K562 (cell line): ENCODE results near the gene ULK3. TPM values are rescaled to one million over a fixed set of nuclear protein-coding genes. Genes with fewer than 3 reads are reported as not detected.

ENCODE experiments used
- CAMTA2 ChIP-seq: fragments of 250-450 bp; sonication (Bioruptor Pico); conservative IDR thresholded peaks from 2 replicates; pipeline ENCODE4 v1.5.1; 2022
- CEBPZ ChIP-seq: fragments of 150-350 bp; IDR thresholded peaks from 2 replicates; pipeline ENCODE4 v1.6.1; 2014; ENCODE audit warnings: low read depth, mild to moderate bottlenecking, low read length, borderline replicate concordance
- ZFP91 ChIP-seq: sonication (generic); formaldehyde crosslinking; IDR thresholded peaks from 2 replicates; pipeline ENCODE4 v1.8.0; 2022; ENCODE audit warnings: mild to moderate bottlenecking, missing genetic modification reagents
- polyA plus RNA-seq, 8 experiments: library from polyadenylated mRNA; depleted of rRNA in 4 of 8; stranded (reverse) in 5 of 8; unstranded in 3 of 8; fragments of >200 nt; fragmentation: Nextera tagmentation in 2 of 8; fragmentation: Illumina TruSeq in 1 of 8; extraction: Ambion mirVana in 2 of 8; extraction: Trizol in 1 of 8; gene quantifications; 2 replicates each; pipeline versions ENCODE4 v1.2.1 to v1.2.3, GENCODE V29; 2011 to 2014; ENCODE audit warnings: inconsistent platforms in 1 of 8, missing spikeins in 1 of 8
- total RNA-seq, 7 experiments: library from RNA; depleted of rRNA in 6 of 7; stranded (reverse); fragments of >200 nt in 6 of 7; fragmentation: Illumina TruSeq in 2 of 7; extraction: Trizol in 2 of 7; gene quantifications; 2 replicates each; pipeline versions ENCODE4 v1.2.1 to v1.2.3, GENCODE V29; 2011 to 2021; ENCODE audit warnings: low replicate concordance in 1 of 7
- TF ChIP-seq, protein P1 (sequence below): fragments of 450-650 bp; IDR thresholded peaks from 2 replicates; pipeline ENCODE4 v1.7.0; 2016; ENCODE audit warnings: borderline replicate concordance

The ULK3 gene
- total and polyA plus RNA-seq, 9 of the 15 experiments (the other 6 are each of a cell fraction or from before 2014, with no cell fraction given), result 0.68 to 68.0 (median 34.9) TPM

GRCh38 chr15:74890665-74890960 is 47.7 kb upstream of the ULK3 start (continued):
- no peak for TF ChIP-seq ZFP91 (CRISPR knock-in tag)
- TF ChIP-seq CEBPZ, result no peak
- TF ChIP-seq, protein P1, sequence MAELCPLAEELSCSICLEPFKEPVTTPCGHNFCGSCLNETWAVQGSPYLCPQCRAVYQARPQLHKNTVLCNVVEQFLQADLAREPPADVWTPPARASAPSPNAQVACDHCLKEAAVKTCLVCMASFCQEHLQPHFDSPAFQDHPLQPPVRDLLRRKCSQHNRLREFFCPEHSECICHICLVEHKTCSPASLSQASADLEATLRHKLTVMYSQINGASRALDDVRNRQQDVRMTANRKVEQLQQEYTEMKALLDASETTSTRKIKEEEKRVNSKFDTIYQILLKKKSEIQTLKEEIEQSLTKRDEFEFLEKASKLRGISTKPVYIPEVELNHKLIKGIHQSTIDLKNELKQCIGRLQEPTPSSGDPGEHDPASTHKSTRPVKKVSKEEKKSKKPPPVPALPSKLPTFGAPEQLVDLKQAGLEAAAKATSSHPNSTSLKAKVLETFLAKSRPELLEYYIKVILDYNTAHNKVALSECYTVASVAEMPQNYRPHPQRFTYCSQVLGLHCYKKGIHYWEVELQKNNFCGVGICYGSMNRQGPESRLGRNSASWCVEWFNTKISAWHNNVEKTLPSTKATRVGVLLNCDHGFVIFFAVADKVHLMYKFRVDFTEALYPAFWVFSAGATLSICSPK, result no peak
- TF ChIP-seq CAMTA2 (CRISPR knock-in tag), result no peak
